ENCODE measurements around the gene SRP68. TPM values are rescaled to one million over a fixed set of nuclear protein-coding genes. Genes with fewer than 3 reads are reported as not detected.
A peak's percentile ranks its signal among the peaks of the same experiment; 100 is the strongest.

The SRP68 gene
- 104 TPM for polyA plus RNA-seq (2013, experiment 1 of 2; ENCODE audit: insufficient read length)
- polyA plus RNA-seq (2013, experiment 2 of 2; ENCODE audit: insufficient read length) = 87.2 TPM

DNA sequence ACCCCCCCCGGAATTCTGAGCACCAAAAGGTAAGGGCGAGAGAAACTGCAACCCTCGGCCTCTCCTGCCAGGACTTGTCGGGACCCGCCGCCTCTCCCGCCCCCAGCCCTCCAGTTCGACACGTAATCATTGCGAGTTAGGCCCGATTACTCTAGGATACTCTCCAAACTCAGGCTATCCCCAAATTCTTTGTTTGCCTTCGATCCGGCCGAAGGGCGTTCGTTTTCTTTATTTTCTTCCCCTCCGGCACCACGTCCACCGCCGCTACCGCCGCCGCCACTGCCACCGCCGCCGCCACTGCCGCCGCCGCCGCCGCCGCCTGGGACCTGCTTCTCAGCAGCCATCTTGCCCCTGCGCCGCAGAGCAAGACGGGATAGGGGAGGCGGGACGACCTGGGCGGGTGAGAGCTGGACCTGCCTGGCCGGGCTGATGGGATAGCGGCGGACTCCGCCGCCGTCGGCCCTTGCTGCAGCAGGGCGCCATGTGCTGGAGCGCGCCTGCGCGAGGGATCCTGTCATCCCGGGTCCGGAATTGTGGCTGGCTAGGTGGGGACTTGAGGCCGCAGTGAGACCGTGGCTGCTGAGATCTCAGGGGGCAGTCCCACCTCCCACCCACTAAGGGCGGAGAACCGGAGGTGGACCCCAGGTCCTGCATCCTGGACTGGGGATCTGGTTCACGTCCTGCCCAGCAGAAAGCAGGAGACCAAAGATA, at the start of gene SRP68:
Gene SRP68 (minus strand): TSS at position 370 of the 711 bp plus-strand sequence. CDS start 26 bp downstream, at position 344.
- peak; percentile 90 for DNase-seq

DNA sequence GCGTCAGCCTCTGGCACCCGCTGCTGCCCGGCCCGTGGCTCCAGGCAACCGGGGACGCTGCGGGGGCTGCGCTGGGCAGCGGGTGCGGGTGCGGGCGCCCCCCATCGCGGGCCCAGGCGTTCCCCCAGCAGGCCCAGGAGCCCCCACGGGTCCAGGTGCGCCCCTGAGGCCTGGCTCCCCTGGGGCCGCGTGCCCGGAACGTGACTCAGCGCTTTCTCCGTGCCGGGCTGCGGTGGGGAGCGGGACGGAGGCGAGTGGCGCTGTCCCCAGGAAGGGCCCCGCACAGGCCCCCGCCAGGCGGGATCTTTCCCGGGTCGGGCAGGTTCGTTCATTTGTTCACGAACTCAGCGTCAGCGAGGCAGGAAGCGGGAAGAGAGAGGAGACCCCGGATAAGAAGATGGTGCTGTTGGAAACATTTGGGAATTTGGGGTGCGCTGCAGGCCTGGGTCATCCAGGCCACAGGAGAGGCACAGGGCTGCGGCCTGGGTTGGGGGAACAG, 49.7 kb upstream of the SRP68 start:
- DNase-seq = peak; percentile 45

DNA sequence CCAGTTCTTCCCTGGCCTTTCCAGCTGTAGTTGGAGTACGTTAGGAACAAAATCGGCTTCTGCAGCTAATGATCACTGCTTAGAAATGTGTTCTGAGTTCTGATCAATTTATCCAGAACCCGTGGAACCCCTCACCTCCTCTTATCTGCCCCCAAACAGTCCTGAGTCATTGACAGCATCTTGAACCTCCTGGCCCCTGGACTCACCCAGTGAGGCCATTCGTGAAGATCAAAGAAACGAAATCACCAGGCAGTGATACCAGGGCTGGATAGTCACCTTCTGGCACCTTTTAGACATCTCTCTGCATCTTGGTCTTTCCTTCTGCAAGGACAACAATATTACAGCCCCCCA, 48.3 kb upstream of the SRP68 start:
- DNase-seq = no peak

DNA sequence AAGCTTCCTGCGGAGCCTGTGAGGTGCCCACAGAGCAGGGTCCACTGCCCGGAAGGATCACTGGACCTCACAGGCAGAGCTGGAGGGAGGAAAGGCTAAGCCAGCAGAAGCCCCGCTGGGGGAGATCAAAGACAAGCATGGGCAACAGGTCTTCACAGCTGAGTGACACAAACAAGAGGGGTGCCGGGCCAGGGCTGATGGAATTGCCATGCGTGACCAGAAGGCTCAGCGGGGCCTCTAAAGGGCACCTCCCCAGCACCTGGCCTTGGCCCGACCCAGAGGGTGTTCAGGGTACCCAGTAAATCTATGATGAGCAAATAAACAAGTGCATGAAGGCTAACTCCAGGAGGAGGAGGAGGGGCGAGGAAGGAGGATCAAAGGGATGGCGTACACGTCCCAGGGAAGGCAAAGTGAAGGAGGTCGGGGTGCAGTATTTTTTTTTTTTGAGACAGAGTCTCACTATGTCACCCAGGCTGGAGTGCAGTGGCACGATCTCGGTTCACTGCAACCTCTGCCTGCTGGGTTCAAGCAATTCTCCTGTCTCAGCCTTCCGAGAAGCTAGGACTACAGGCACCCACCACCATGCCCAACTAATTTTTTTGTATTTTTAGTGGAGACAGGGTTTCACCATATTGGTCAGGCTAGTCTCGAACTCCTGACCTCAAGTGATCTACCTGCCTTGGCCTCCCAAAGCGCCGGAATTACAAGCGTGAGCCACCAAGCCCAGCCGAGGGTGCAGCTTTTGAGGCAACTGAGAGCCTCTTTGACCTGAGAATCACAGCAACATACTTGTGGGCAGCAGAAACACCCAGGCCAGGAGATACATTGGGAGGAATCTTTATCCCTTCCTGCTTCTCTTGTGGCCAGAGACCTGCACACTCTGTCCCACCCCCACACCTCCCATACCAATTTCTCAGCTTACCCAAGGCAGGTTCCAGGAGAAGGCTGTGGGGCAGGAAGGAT, 47.4 kb upstream of the SRP68 start:
- no peak for DNase-seq

DNA sequence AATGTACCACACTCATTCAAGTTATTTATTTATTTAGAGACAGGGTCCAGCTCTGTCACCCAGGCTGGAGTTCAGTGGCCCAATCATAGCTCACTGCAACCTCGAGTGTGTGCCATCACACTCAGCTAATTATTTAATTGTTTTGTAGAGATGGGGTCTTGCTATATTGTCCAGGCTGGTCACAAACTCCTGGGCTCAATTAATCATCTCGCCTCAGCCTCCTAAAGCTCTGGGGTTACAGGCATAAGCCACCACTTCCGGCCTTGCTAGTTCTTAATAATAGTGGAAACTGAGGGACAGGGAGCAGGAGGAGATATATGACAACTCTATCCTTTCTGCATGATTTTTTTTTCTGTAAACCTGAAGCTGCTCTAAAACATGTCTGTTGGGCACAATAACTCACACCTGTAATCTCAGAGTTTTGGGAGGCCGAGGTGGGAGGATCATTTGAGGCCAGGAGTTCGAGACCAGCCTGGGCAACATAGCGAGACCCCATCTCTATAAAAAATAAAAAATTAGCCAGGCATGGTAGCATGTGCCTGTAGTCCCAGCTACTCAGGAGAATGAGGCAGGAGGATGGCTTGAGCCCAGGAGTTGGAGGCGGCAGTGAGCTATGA, 42.9 kb upstream of the SRP68 start:
- DNase-seq = no peak

DNA sequence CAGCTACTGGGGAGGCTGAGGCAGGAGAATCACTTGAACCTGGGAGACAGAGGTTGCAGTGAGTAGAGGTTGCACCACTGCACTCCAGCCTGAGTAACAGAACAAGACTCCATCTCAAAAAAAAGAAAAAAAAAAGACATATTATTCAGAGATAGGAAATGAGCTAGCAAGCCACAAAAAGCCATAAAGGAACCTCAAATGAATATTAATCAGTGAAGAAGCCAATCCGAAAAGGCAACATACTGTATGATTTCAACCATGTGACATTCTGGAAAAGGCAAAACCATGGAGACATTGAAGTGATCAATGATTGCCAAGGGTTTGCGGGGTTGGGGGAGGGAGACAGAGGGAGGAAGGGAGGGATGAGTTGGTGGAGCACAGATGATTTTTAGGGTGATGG, 39.6 kb upstream of the SRP68 start:
- peak; percentile 68 for DNase-seq

DNA sequence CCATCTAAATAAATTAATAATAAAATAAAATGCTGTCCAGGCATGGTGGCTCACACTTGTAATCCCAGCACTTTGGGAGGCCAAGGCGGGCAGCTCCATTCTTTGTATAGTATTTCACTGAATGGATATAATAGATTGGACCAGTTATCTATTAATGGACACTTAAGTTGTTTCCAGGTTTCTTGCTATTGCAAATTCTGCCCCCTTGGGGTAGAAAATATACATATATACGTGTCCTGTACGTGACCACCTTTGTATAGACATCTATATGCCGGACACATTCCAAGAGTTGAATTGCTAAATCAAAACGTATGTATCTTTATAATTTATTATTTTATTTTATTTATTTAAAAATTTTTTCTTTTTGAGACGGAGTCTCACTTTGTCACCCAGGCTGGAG, 35.2 kb upstream of the SRP68 start:
- no peak for DNase-seq

DNA sequence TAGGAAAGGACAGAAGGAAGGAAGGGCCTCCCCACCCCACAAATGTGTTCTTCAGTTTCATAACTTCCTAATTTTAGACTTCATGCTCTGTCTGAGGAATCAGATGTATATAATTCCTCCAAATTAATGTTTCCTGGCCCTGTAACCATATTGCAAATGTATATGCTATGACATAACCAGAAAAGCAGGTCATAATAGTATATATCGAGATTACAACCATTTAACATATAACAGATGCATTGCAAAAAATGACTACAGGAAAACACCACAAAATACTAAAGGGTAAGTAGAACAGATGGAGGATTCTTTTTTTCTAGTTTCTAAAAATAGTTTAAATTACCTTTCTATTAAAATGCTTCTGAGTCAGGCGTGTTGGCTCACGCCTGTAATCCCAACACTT, 34.4 kb upstream of the SRP68 start:
- DNase-seq = peak; percentile 54

DNA sequence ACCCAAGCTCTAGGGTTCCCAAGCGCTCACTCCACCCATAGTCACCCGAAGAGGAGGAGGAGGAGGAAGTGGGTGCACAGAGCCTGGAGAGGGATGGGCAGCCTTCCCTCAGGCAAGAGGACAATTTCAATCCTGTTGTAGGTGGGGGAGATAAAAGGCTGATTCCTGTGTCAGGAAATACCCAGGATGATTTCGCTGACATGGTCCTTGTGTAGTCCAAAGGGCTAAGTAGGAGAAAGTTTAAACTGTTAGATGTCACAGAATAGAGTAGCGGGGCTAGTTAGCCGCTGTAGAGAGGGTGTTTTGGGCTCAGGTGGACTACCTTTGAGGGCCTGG, 32.5 kb upstream of the SRP68 start:
- DNase-seq = no peak

DNA sequence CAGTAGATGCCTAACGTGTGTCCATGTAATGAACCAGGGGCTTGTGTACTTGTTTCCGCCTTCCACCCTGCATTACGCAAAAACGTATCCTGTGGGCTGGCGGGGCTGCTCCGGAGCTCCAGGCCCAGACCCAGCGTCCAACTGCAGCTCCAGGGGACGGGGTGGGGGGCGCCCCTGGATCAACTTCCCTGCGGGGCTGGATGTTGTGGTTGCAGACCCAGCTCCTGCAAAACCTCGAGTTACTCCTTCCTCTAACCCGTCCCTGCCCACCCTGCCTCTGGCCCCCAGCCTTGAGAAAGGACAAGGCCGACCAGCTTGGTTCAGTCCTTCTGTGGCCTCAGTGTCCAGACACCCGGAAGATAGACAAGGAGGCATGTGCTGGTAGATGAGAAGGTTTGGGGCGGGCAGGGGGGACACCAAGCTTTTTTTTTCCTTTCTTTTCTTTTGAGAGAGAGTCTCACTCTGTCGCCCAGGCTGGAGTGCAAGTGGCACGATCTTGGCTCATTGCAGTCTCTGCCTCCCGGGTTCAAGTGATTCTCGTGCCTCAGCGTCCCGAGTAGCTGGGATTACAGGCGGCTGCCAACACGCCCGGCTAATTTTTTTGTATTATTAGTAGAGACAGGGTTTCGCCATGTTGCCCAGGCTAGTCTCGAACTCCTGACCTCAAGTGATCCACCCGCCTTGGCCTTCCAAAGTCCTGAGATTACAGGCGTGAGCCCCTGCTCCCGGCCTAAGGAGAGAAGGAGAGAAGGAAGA, 32.0 kb upstream of the SRP68 start:
- no peak for DNase-seq

DNA sequence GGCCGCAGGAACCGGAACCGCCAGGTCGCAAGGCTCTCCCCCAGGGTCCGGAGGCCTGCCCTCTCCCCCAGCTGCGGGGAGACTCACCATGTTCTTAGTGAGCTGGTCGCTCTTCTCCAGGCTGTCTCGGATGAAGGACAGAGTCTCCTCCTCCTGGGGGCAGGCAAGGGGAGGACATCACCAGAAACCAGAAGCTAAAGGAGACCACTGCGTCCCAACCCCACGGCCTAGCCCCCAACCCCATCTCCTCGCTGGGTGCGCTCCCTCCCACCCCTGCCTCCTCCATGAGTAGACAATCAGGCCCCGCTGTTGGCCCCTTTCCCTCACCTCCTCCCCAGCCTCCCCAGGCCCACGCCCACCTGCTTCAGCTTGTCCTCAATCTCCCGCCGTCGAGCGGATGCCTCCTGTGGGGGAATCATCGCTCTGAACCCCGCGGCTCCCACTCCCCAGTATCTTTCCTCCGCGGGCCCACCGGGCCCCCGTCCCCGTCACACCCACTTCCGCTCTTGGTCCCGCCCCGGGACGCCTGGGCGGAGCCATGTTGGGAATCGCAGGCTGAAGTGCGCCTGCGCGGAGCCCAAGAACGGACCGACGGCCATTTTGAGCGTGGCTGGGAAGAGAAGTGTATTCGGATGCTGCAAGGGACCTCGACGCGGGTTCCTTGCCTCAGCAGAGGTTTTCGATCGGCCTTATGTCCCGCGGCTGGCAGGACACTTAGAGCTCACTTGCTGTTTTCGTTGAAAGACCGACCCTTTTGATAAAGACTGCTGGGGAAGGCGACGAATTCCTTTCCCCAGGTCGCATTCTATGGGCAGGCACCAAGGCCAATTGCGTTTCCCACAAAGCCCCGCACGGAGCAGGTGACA, 31.2 kb upstream of the SRP68 start, which contains the start of gene EXOC7:
Gene EXOC7 (minus strand): TSS at position 514 of the 866 bp plus-strand sequence. CDS start 95 bp downstream, at position 419.
- DNase-seq = peak; percentile 90

DNA sequence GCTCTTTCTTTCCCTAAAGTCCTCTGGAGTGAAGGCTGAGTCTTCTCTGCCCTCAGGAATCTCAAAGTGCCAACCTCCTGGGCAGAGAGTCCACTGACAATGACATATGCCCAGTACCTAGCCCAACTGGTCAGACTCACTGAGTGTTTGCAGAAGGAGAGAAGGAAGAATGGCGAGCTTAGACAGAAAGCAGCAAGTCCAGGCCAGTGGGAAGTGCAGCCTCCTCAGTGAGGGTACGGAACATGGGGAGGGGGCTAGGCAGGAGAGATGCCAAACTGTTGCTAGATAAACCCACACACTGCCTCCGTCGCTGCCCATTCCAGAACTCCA, 30.6 kb upstream of the SRP68 start:
- DNase-seq = no peak

DNA sequence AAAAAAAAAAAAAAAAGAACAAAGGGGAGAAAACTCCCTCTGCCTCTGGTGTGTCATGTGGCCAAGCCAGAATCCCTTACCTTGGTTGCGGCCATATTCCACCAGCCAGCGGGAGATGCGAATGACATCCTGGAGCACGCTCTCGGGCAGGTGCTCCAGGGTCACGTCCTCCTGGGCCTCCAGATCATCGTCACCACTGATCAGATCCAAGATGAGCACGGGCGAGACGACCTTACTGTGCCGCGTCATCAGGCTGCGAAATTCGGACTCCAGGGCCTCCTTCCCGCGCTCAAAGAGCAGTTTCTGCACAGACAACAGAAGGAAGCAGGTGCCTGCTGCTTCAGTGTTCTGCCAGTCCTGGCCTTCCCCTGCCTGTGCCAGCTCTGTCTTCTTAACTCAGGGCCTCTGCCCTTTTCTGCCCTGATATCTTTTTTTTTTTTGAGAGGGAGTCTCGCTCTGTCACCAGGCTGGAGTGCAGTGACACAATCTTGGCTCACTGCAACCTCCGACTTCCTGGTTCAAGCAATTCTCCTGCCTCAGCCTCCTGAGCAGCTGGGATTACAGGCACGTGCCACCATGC, 25.5 kb upstream of the SRP68 start:
- DNase-seq = no peak

DNA sequence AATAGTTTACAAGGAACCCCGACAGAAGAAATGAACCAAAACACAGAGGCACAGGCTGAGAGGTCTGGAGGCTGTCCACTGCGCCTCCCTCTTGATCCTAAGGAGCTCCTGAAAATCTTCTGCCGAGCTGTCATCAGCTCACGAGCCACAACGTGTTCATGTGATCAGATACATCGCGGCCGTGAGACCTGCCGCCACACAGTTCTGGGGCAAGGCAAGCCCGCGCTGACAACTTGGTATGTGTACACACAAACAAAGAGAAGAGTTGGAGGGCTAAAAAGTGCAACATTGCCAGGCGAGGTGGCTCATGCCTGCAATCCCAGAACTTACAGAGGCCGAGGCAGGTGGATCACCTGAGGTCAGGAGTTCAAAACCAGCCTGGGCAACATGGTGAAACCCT, 23.6 kb upstream of the SRP68 start:
- no peak for DNase-seq

DNA sequence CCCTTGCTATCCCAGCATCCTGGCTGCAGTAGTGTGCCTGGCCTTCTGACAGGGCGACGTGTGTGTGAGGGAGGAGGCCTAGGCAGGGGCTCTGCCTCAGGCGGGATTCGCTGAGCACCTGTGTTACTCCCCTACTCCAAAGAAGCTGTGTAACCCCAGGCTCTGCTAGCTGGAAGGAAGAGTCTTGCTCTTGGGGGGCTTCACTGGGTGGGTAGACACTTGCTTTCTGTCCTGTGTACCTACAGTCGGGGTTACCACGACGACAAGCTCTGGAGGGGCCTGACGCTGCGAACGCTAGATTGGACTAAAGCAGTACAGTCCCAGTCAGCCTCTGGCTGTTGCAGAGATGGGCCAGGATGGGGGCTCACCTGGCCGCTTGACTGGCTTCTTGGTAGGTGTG, 21.7 kb upstream of the SRP68 start:
- DNase-seq = no peak

DNA sequence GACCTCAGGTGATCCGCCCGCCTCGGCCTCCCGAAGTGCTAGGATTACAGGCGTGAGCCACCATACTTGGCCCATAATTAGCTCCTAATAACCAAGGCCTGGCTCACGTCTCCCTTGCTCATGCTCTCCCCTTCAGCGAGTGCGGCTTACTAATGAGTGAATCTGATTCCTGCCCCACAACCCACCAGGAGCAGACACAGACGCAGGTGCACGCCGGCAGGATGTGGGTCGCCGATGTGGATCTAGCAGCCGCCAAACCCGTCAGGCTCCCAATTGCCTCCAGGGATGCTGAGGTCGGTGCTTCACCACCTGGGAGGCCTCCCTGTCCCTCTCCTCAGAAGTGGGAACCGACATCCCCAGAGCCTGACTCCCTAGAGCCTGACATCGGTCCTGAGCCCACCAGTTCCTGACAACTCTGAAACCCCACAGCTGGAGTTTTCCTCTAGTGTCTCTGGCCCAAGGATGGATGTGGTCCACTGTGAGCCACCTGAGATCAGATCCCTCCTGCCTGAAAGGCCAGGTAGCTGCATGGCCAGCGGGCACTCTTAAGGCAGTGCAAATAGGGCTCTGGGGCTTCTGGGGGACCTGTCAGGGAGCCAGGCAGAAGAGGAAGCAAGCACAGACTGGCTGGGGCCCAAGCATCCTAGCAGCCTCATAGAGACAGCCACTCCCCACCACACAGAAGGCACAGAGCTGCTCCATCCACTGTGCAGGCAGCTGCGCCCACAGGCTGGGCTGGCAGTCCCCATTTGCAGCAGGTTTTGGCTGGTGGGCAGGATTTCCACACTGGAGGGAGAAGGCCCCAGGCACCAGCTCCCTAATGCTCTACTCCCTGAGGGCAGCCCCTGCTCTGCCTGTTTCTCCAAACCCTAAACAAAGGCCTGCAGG, 20.5 kb upstream of the SRP68 start:
- DNase-seq = no peak

DNA sequence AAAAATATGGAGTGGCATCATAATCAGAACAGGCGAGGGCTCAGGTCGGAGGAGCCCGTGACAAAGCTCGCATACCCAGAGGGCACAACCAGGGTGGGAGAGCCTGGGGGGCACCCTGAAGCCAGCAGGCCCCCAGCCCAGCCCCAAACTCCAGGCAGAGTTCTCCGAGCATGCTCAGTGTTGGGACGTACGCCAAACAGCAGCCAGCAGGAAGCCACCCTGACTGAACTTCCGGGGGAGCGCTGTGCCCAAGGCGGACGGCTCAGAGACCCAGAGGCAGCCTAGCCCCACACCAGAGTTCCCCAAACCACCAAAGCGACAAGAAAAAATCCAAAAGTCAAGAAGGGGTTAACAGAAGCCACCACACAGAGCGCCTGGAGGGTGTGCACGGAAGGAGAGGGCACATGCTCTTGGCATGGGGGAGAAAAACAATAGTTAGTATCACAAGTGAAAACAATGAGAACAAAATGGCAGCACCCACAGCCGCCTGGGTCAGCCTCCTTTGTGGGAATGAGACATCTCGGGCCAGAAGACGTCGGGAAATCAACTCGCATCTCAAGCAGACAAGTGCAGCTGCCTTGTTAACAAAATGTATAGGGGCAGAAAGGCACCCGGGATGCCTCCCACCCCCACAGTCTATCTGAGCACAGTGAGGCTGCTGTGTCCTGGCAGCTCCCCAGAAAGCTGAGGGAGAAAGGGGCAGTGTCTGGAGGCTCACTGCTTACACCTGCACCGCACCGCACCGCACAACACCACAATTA, 19.4 kb upstream of the SRP68 start:
- DNase-seq = no peak

DNA sequence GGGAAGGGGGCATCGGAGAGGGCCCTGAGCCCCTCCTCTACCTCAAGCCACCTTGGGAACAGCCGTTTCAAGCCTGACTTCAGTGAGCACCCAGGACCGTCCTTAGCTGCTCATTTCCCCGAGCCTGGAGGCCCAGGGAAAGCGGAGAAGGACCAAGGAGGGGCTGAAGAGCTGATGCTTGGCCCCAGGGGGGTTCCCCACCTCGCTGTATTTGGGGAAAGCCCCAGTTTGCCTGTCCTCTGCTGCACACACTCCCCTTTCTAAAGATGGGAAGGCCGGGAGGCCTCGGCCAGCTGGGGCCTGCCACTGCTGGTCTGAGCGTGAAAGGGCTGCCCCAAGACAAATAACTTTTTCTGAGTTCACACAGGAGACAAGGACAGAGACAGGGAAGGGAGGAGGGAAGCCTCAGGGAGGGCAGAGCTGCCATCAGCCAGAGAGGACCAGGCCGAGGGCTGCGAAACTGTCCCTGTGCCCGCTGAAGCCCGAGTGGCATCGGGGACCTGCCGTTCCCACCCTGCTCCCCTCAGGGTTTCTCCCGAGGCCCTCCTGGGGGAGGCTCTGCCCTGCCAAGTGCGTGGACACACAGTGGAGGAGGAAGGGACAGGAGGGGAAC, 18.3 kb upstream of the SRP68 start:
- no peak for DNase-seq

Measured in fibroblast of skin of abdomen (primary cell).